HG03139 (cell line): ENCODE results near the gene GPR84.
A peak's percentile ranks its signal among the peaks of the same experiment; 100 is the strongest.
"Not testable (repeated sequence)": the region's sequence is repeated elsewhere in the genome, so short reads cannot be mapped to it uniquely, and the experiment has no call there.

Experiments
- ATAC-seq: cut with Tn5 transposase; IDR thresholded peaks from one replicate; pipeline ENCODE4 v1.9.1; 2021; ENCODE audit not compliant: unreplicated experiment

Gene GPR84

GRCh38 chr12:54328595-54329337 is 35.5 kb downstream of the GPR84 start:
- ATAC-seq = no peak

DNA sequence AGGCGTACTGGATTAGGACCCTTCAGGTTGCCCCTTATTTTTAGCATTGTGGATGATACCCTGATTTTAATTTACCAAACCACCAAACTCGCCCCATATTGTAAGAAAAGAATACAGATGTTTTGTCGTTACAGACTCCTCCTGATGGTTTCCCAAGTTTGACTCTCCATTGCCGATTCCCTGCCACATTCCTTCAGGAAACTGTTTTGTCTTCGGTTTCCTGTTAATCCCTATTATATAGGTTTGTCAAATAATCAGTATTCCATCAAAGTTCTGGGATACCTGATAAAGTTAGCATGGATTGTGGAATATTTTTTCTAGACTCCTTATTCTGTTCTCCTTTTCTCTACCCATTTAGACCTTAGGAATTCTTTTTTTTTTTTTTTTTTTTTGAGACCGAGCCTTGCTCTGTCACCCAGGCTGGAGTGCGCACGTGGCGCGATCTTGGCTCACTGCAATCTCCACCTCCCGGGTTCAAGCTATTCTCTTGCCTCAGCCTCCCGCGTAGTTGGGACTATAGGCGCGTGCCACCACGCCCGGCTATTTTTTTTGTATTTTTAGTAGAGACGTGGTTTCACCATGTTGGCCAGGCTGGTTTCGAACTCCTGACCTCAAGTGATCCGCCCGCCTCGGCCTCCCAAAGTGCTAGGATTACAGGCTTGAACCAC is 38.7 kb downstream of the GPR84 start:
- ATAC-seq = not testable (repeated sequence)

- ATAC-seq = peak; percentile 98
Observed at GRCh38 chr12:54324617-54325441, 39.5 kb downstream of the GPR84 start, which contains the start of gene COPZ1. Gene COPZ1 (plus strand): TSS chr12:54325131. CDS start chr12:54325164, 33 bp downstream.

- no peak for ATAC-seq
Observed at GRCh38 chr12:54321363-54321762, 42.9 kb downstream of the GPR84 start.
